OCI-LY3 (cell line): ENCODE measurements around the gene GPR101.

Experiments
- H2AFZ ChIP-seq: fragments of 200-600, 300-600 bp; shearing (Covaris generic); 2 replicates; pipeline ENCODE4 v1.6.0; 2014; ENCODE audit warnings: antibody characterized with exemption, low read depth, low read length
- H3K27ac ChIP-seq: fragments of 200-600, 300-600 bp; sonication (generic); 2 replicates; pipeline ENCODE4 v1.5.1; 2014; ENCODE audit warnings: mild to moderate bottlenecking, low read length, moderate library complexity, mixed read lengths
- H3K27me3 ChIP-seq: fragments of 200-600, 300-600 bp; sonication (generic); 2 replicates; pipeline ENCODE4 v1.6.1; 2014; ENCODE audit warnings: low read depth, low read length, mixed read lengths
- H3K36me3 ChIP-seq: fragments of 200-600, 300-600 bp; sonication (generic); replicated peaks from 2 replicates; pipeline ENCODE3; 2014; ENCODE audit warnings: low read depth, low read length, mixed read lengths
- H3K4me1 ChIP-seq: fragments of 300-600, 200-600 bp; sonication (generic); 2 replicates; pipeline ENCODE4 v1.6.1; 2014; ENCODE audit warnings: low read length, mixed read lengths
- H3K4me2 ChIP-seq: fragments of 200-600, 300-600 bp; sonication (generic); 2 replicates; pipeline ENCODE4 v1.6.1; 2014; ENCODE audit warnings: low read length, mixed read lengths
- H3K4me3 ChIP-seq: fragments of 300-600, 200-600 bp; sonication (generic); 2 replicates; pipeline ENCODE4 v1.5.1; 2014; ENCODE audit warnings: antibody characterized with exemption, mild to moderate bottlenecking, low read length, moderate library complexity
- H3K79me2 ChIP-seq: fragments of 300-600, 200-600 bp; shearing (Covaris generic); 2 replicates; pipeline ENCODE4 v1.6.1; 2014; ENCODE audit warnings: mild to moderate bottlenecking, low read length, mixed read lengths
- H3K9ac ChIP-seq: fragments of 300-600, 200-600 bp; shearing (Covaris generic); 2 replicates; pipeline ENCODE4 v1.6.0; 2014; ENCODE audit warnings: mild to moderate bottlenecking, low read length, moderate library complexity
- H3K9me3 ChIP-seq: fragments of 200-600, 300-600 bp; shearing (Covaris generic); 2 replicates; pipeline ENCODE4 v1.6.1; 2014; ENCODE audit warnings: low read length, mixed read lengths; ENCODE audit not compliant: insufficient read depth
- H4K20me1 ChIP-seq: fragments of 200-600, 300-600 bp; sonication (generic); 2 replicates; pipeline ENCODE4 v1.6.1; 2016; ENCODE audit warnings: low read length, mixed read lengths; ENCODE audit not compliant: insufficient read depth
- EZH2phosphoT487 ChIP-seq: fragments of 200-600 bp; shearing (Covaris generic); IDR thresholded peaks from 2 replicates; pipeline ENCODE4 v1.6.1; 2018; ENCODE audit warnings: antibody characterized with exemption, mixed run types, low read depth
- TF ChIP-seq, protein P1 (sequence below): fragments of 200-600, 300-600 bp; sonication (generic); IDR thresholded peaks from 2 replicates; pipeline ENCODE4 v1.5.1; 2014; ENCODE audit warnings: antibody characterized with exemption, low read length, low read depth

The GPR101 gene

DNA sequence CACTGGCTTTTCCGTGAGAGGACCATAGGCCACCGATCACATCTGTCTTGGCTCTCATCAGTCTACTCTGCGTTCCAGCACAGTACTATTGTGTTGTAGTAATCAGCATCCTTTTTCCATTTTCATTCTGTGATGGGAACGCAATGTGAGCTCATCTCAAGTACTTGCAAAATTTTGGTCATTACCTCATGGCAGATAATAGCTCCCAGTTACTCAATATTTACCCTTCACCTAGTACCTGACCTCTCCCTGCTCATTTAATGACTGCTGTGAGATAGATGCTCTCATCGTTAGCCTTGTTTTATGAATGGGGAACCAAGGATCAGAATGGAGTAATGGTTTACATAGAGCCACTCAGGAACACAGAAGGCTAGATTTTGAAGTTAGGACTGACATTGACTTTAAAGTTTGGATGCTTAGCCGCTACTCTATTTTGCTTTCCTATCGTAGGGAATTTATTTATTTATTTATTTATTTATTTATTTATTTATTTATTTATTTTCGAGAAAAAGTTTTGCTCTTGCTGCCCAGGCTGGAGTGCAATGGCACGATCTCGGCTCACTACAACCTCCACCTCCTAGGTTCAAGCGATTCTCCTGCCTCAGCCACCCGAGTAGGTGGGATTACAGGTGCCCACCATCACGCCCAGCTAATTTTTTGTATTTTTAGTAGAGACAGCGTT, 6.5 kb upstream of the GPR101 start:
- no peak overlapping the region for H3K9ac ChIP-seq
- no peaks in the 10 kb centered on the region for H4K20me1 ChIP-seq
- H2AFZ ChIP-seq, result no peak overlapping the region
- no peak overlapping the region for H3K4me3 ChIP-seq
- no peaks in the 10 kb centered on the region for H3K9me3 ChIP-seq
- H3K36me3 ChIP-seq, result no peaks in the 10 kb centered on the region
- no peaks in the 10 kb centered on the region for H3K4me1 ChIP-seq
- H3K27me3 ChIP-seq, result no peaks in the 10 kb centered on the region
- H3K4me2 ChIP-seq, result no peak overlapping the region
- no peaks in the 10 kb centered on the region for H3K79me2 ChIP-seq
- no peak overlapping the region for H3K27ac ChIP-seq
- TF ChIP-seq EZH2phosphoT487, result no peak
- TF ChIP-seq, protein P1, sequence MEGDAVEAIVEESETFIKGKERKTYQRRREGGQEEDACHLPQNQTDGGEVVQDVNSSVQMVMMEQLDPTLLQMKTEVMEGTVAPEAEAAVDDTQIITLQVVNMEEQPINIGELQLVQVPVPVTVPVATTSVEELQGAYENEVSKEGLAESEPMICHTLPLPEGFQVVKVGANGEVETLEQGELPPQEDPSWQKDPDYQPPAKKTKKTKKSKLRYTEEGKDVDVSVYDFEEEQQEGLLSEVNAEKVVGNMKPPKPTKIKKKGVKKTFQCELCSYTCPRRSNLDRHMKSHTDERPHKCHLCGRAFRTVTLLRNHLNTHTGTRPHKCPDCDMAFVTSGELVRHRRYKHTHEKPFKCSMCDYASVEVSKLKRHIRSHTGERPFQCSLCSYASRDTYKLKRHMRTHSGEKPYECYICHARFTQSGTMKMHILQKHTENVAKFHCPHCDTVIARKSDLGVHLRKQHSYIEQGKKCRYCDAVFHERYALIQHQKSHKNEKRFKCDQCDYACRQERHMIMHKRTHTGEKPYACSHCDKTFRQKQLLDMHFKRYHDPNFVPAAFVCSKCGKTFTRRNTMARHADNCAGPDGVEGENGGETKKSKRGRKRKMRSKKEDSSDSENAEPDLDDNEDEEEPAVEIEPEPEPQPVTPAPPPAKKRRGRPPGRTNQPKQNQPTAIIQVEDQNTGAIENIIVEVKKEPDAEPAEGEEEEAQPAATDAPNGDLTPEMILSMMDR, result no peak

DNA sequence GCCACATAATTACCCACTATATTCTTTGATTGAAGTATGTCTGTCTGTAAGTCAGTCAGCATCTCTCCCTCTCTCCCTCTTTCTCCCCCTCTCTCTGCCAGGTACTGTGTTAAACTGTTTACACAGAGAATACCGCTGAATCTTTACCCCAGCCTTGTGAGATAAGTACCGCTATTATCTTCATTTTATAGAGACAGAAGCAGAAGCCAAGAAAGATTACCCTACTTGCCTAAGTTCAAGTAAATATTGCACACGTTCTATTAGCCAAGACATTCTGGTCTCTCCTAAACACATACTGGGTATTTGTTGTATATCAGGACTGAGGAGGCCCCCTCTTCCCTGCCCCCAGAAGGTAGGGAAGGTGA, 695 bp upstream of the GPR101 start:
- Histone ChIP-seq H3K4me1 (no peaks in the 10 kb centered on the region), H3K27me3 (no peaks in the 10 kb centered on the region), H3K9me3 (no peaks in the 10 kb centered on the region), H3K27ac (no peak overlapping the region), H3K36me3 (no peaks in the 10 kb centered on the region), H3K79me2 (no peaks in the 10 kb centered on the region), H3K4me2 (no peak overlapping the region), H2AFZ (no peak overlapping the region), H3K9ac (no peak overlapping the region), H4K20me1 (no peaks in the 10 kb centered on the region), H3K4me3 (no peak overlapping the region)
- TF ChIP-seq, protein P1, result no peak
- no peak for TF ChIP-seq EZH2phosphoT487

DNA sequence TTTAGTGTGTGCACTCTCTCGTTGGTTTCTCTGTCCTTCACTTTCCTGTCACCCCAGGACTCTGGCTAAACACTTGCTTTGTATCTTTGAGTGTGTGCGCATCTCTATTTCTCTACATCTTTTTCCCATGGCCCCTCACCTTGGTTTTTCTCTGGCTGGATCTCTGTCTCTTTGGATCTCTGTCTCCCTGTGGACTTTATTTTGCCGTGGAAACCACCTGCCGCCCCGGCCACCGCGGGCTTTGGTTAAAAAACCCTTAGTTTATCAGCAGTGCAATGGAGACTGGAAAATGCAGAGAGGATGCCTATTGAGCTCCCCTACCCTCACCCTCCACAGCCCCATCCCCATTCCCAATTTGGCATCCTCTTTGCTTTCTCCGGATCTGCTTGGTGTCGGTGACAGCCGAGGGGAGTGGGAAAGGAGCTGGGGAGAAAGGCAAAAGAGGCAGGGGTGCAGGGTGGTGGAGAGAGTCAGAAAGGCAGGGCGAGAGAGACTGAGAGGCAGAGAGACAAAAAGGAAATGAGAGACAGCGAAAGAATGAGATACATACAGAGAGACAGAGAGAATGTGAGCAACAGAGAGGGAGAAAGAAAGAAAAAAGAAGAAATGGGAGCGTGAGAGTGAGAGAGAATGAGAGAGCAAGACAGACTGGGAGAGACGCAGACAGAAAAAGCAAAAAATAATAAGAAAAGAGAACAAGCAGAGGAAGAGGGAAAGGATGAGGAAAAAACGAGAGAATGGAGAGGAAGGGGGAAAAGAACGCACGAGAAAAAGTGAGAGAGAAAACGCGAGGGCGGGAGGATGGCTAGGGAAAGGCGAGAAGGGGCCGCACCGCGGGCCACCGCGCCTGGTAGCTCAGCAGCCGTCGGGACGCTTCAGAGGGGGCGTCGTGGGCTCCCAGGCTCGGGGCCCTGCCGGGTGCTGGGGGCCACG, 688 bp downstream of the GPR101 start:
- Histone ChIP-seq H4K20me1 (no peaks in the 10 kb centered on the region), H3K79me2 (no peaks in the 10 kb centered on the region), H3K4me1 (no peaks in the 10 kb centered on the region), H3K27me3 (no peaks in the 10 kb centered on the region), H3K4me3 (no peak overlapping the region), H3K9ac (no peak overlapping the region), H3K4me2 (no peak overlapping the region), H3K36me3 (no peaks in the 10 kb centered on the region), H3K9me3 (no peaks in the 10 kb centered on the region), H3K27ac (no peak overlapping the region), H2AFZ (no peak overlapping the region)
- TF ChIP-seq, protein P1, result no peak
- TF ChIP-seq EZH2phosphoT487, result no peak

DNA sequence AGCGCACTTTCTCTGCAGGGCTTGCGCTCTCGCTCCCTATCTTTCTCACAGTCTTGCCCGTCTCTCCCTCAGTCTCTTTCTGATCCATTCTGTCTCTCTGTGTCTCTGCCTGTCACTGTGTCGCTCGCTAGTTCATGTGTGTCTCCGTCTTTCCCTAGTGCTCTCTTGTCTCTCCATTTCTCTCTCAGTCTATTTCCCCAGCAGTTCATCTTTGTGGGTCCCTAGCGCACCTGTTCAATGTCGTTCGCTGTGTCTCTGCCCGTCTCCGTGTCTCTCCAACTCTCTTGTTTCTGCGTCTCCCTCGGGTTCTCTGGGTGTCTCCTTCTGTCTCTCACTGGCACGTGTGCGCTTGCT, 1.5 kb downstream of the GPR101 start:
- H3K9me3 ChIP-seq, result no peaks in the 10 kb centered on the region
- H3K9ac ChIP-seq, result no peak overlapping the region
- H3K79me2 ChIP-seq, result no peaks in the 10 kb centered on the region
- no peak for TF ChIP-seq EZH2phosphoT487
- TF ChIP-seq, protein P1, result no peak
- H3K27ac ChIP-seq, result no peak overlapping the region
- no peaks in the 10 kb centered on the region for H4K20me1 ChIP-seq
- H3K27me3 ChIP-seq, result no peaks in the 10 kb centered on the region
- H2AFZ ChIP-seq, result no peak overlapping the region
- H3K4me3 ChIP-seq, result no peak overlapping the region
- no peak overlapping the region for H3K4me2 ChIP-seq
- no peaks in the 10 kb centered on the region for H3K4me1 ChIP-seq
- no peaks in the 10 kb centered on the region for H3K36me3 ChIP-seq
